Astrocyte (in vitro differentiated cells and primary cell): ENCODE results near the gene NME7.

Source experiments
- CTCF ChIP-seq: IDR thresholded peaks from 2 replicates; pipeline ENCODE4 v1.5.1; 2011; ENCODE audit warnings: low read depth, mild to moderate bottlenecking, inconsistent platforms, low read length, moderate library complexity; ENCODE audit not compliant: insufficient read depth
- EZH2 ChIP-seq: IDR thresholded peaks from 2 replicates; pipeline ENCODE4 v1.6.1; 2012; ENCODE audit warnings: mild to moderate bottlenecking, low read length, inconsistent platforms; ENCODE audit not compliant: insufficient read depth

DNA sequence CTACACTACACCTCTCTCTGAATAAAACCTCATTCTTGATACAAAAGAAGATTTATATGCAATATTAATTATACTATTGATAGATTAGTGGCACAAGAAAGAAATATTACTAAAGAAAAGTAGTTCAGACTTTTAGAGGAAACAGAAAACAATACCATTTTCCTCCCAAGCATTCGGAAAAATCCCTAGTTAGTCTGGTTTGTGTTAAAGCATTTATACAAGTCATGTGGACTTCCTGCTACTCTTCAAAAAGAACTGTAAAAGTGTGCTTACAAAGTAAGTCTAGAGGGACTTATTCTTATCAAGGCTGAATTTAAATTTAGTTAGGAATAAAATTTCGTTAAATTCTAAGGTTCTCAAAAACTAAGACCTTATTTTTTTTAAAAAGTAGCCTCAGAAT, 132.0 kb downstream of the NME7 start:
- TF ChIP-seq EZH2 (no peak), CTCF (no peak)
